HG03575 (cell line): Measurements from ENCODE around the gene ZNF69.
"Not testable (repeated sequence)": the region's sequence is repeated elsewhere in the genome, so short reads cannot be mapped to it uniquely, and the experiment has no call there.

Experiments used
- ATAC-seq: cut with Tn5 transposase; IDR thresholded peaks from one replicate; pipeline ENCODE4 v1.9.1; 2021; ENCODE audit not compliant: unreplicated experiment, insufficient number of reproducible peaks, low FRiP score; ENCODE audit errors: extremely low read depth

Gene ZNF69

DNA sequence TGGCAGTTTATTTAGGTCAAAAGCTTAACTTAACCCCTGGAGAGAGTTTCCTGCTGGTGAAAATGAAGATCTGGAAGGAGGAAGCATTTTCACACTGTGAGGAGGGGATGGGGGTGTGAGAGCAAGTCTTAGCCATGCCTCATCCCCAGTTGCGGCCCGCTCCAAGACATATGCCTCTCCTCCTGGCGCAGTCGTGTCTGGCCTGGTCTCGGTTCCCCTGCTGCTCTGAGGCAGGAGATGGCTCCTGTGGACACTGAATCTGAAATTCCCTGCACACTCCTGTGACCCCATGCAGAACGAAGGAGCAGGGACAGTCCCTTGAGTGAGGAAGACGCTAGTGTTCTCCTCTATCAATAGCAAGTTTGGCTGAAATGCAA is 360 bp upstream of the ZNF69 start:
- no peak for ATAC-seq

DNA sequence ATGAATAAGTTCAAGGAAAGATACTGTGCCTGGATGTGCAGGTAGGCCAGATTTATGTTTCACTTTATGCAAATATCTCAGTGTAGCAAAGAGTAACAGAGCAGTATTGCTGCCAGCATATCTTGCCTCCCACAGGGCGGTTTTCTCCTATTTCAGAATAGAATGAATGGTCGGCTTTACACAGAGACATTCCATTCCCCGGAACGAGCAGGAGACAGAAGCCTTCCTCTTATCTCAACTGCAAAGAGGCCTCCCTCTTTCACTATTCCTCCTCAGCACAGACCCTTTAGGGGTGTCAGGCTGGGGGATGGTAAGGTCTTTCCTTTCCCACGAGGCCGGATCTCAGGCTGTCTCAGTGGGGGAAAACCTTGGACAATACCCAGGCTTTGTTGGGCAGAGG is 2.3 kb downstream of the ZNF69 start:
- not testable (repeated sequence) for ATAC-seq

DNA sequence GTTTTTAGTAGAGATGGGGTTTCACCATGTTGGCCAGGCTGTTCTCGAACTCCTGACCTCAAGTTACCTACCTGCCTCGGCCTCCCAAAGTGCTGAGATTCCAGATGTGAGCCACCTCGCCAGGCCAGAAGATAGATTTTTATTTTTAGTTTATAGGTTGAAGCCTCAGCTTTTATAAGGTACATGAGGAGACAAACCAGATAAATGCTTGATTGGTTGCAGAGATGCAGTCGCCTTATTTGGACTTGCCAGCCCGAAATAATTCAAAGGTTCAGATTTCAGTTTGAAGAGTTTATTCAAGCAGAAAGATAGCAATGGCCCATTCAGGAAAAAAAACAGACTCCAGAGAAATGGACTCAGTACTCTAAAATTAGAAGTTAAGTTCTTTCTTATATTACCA is 3.1 kb downstream of the ZNF69 start:
- ATAC-seq: no peak

DNA sequence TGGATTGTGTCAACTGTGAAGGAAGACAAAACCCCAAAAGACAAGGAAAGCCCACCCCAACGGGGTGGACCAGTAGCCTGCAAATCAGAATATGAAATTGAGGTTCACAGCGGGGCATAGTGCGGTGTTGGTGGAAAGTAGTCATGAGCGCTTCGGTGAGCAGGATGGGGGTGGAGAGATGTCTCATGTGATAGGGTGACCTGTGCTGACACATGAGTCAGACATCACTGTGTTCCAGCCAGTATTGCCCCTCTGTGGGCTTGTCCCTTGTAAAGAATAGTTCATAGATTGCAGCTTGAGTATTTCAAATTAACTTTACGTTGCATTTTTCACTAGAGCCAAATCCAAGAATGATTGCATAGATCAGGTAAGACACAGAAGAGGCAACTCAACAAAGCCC is 7.3 kb downstream of the ZNF69 start:
- no peak for ATAC-seq

DNA sequence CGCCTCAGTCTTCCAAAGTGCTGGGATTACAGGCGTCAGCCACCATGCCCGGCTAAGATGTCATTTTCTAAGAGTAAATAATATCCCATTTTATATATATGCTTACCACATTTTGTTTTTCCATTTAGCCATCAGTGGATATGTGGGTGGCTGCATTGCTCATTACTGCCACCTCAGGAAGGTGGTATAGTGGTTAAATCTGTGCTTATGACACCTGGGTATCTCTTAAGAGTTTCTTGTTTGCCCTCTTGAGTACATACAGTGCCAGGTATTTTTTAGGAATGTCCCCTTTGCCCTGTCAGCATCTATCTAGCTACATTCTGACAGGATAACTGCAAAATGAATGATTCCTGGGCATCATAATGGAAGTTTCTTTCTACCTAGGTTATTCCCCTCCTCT is 14.6 kb downstream of the ZNF69 start:
- ATAC-seq: no peak

DNA sequence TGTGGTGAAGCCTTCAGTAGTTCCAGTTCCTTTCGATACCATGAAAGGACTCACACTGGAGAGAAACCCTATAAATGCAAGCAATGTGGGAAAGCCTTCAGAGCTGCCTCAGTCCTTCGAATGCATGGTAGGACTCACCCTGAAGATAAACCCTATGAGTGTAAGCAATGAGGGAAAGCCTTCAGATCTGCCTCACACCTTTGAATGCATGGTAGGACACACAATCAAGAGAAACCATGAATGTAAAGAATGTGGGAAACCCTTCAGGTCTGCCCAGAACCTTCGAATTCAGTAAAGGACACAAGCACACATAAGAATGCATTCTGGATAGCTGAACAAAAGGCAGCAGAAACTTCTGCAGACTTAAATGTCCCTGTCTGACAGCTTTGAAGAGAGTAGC is 18.3 kb downstream of the ZNF69 start:
- no peak for ATAC-seq

DNA sequence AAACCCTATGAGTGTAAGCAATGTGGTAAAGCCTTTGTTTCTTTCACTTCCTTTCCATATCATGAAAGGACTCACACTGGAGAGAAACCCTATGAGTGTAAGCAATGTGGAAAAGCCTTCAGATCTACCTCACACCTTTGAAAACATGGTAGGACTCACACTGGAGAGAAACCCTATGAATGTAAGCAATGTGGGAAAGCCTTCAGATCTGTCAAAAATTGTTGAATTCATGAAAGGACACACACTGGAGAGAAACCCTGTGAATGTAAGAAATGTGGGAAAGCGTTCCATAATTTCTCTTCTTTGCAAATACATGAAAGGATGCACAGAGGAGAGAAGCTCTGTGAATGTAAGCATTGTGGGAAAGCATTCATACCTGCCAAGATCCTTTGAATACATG is 24.4 kb downstream of the ZNF69 start:
- ATAC-seq: not testable (repeated sequence)

DNA sequence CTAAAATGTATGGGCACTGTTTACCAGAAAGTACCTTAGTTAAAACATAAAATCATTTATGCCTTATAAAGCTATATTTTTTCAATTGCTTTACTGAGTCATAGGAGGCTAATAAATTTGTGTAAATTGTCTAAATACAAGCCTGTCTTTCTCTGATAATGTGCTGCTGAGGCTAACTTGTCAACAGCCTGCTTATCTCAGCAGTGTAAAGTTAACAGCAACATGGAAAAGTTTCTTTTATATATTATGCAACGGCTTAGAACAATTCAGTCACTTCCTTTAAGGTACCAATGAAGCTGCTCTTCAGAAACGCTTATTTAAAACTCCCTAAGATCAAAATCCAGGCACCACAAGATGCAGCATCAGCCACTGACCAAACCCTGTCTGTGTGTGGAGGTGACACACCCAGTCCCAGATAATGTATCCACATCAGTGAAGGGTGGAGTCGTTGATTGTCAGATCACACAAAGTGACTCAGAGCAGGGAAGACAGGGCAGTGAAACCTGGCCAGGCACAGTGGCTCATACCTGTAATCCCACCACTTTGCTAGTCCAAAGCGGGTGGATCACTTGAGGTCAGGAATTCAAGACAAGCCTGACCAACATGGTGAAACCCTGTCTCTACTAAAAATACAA is 27.0 kb downstream of the ZNF69 start:
- not testable (repeated sequence) for ATAC-seq

DNA sequence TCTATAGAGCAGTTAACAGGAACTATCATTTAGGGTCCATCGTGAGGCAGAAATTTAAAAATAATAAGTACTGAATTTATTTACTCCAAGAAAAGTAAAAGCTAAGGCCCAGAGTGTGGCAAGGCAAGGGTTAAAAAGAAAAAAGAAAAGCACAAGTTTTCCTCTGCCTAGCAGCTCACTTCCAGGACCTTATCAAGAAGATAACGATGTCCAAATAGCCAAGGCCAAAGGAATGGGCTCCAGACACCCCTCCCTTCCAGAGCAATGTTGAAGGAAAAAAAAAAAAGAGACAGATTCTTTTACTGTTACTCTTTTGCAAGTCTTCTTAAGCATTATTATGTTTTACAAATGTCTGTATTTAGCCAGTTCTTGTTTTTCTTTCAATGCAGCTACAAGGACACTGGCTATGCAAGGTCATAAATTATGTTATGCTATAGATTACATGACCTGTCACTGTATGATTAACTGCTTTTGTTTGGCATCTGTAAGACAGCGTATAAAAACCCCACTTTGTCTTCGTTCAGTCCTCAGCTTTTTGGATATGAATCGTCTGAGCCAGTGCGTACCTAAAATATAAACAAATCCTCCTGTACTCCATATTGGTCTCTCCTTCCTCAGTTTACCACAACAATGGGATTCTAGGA is 34.4 kb downstream of the ZNF69 start:
- no peak for ATAC-seq

DNA sequence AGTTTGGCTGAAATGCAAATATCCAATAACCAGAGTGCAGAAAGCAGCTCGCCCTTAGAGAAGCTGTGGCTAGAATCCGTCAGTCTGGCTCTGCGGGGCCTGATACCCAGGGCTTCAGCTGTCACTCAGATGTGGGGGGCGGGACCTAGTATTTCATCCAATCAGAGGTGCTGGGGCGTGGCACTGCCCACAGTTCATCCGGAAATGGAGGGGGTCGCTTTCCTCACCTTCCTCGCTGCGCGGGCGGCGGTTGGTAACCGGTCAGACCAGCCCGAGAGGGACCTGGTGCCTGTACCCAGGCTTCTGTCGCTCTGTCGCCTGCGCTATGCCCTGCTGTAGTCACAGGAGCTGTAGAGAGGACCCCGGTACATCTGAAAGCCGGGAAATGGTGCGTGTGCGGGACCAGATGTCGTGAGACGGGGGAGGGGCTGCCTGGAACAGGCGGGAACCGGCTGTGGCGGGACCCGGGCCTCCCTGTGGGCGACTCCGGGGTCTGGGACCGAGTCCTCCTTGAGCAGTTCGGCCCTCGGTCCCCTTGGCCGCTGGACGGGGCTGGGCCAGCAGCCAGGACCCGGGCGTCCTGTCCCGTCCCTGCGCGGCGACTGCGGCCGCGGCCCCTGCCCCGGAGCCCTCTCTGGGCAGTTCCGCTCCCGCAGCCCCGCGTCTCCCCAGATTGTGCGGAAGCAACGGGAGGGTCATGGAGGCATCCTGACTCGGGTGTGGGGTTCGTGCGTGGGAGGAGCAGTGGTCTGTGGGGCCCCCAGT is 37.5 kb downstream of the ZNF69 start, which contains the start of gene ZNF700:
Gene ZNF700, plus strand, starts transcription at position 222 of the 765 bp plus-strand sequence. Its CDS starts 104 bp downstream, at position 326.
- ATAC-seq: peak; percentile 36

DNA sequence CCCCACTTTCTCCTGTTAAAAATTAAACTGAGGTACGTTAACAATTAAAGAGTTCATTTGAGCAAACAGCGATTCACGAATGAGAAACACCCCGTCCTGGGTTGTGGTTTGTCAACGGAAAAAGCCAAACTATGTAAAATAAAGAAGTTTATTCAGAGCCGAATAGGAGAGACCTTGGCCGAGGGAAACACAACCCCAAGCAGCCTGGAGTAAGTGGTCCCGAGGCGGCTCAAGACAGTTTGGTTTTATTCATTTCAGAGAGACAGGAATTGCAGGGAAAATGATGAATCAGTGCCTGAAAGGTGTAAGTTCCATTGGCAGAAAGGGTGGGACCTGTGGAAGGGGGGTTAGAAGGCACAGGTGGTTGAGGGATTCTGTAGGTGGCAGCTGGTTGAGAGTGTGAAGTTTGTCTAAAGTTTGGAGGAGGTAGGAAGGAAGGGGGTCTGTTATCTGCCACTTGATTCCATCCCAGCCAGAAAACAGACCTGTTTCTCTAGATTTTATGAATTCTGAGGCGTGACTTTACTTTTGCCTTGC is 38.1 kb downstream of the ZNF69 start:
- not testable (repeated sequence) for ATAC-seq

DNA sequence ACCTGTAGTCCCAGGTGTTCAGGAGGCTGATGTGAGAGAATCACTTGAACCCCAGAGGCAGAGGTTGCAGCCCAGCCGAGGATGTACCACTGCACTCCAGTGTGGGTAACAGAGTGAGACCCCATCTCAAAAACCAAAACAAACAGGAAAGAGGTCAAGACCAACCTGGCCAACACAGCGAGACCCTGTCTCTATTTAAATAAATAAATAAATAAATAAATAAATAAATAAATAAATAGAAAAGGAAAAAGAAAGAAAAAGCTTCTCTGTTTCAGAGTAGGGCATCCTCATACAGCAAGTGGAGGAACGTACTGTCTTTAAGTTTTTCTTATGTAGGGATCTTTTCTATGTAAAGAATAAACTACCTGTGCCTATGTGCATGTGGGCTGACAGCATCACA is 39.6 kb downstream of the ZNF69 start:
- no peak for ATAC-seq

DNA sequence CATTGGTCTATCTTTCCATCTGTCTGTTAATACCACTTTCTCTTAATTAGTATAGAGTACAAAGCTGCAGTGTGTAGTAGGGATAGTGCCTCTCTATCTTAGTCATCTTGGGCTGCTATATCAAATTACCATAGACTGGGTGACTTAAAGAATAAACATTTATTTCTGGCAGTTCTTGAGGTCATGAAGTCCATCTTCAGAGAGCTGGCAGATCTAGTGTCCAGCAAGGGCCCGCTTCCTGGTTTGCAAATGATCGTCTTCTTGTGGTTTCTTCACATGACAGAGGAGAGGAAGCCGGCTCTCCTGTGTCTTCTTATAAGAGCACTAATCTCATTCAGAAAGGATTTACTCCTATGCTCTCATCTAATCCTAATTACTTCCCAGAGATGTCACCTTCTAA is 43.5 kb downstream of the ZNF69 start:
- ATAC-seq: no peak

DNA sequence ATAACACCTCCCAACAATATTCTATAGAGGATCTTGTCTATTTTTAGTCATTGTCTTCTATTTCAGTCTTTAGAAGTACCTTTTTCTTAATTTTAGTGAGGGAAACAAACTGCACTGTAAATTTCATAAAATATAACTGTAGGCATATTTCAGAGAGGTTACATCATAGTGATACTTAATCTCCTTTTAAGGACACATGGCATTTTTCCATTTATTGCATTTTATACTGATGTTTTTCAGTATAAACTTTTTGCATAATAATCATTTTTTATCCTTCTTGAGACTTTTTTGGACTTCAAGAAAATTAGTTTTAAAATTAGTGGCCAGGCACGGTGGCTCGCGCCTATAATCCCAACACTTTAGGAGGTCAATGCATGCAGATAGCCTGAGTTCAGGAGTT is 43.9 kb downstream of the ZNF69 start:
- no peak for ATAC-seq

DNA sequence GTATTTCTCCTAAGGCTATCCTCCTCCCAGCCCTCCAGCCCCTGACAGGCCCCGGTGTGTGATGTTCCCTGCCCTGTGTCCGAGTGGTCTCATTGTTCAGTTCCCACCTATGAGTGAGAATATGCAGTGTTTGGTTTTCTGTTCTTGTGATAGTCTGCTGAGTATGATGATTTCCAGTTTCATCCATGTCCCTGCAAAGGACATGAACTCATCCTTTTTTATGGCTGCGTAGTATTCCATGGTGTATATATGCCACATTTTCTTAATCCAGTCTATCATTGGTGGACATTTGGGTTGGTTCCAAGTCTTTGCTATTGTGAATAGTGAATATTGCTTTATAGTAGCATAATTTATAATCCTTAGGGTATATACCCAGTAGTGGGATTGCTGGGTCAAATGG is 48.2 kb downstream of the ZNF69 start:
- not testable (repeated sequence) for ATAC-seq

DNA sequence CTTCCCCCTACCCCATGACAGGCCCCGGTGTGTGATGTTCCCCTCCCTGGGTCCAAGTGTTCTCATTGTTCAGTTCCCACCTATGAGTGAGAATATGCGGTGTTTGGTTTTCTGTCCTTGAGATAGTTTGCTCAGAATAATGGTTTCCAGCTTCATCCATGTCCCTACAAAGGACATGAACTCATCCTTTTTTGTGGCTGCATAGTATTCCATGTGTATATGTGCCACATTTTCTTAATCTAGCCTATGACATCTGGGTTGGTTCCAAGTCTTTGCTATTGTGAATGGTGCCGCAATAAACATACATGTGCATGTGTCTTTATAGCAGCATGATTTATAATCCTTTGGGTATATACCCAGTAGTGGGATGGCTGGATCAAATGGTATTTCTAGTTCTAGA is 50.8 kb downstream of the ZNF69 start:
- not testable (repeated sequence) for ATAC-seq

DNA sequence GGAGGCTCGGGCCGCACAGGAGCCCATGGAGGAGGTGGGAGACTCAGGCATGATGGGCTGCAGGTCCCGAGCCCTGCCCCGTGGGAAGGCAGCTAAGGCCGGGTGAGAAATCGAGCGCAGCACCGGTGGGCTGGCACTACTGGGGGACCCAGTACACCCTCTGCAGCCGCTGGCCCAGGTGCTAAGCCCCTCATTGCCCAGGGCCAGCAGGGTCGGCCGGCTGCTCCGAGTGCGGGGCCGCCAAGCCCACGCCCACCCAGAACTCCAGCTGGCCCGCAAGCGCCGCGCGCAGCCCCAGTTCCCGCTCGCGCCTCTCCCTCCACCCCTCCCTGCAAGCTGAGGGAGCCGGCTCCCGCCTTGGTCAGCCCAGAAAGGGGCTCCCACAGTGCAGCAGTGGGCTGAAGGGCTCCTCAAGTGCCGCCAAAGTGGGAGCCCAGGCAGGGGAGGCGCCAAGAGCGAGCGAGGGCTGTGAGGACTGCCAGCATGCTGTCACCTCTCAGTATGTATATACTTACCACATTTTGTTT is 53.8 kb downstream of the ZNF69 start:
- not testable (repeated sequence) for ATAC-seq

DNA sequence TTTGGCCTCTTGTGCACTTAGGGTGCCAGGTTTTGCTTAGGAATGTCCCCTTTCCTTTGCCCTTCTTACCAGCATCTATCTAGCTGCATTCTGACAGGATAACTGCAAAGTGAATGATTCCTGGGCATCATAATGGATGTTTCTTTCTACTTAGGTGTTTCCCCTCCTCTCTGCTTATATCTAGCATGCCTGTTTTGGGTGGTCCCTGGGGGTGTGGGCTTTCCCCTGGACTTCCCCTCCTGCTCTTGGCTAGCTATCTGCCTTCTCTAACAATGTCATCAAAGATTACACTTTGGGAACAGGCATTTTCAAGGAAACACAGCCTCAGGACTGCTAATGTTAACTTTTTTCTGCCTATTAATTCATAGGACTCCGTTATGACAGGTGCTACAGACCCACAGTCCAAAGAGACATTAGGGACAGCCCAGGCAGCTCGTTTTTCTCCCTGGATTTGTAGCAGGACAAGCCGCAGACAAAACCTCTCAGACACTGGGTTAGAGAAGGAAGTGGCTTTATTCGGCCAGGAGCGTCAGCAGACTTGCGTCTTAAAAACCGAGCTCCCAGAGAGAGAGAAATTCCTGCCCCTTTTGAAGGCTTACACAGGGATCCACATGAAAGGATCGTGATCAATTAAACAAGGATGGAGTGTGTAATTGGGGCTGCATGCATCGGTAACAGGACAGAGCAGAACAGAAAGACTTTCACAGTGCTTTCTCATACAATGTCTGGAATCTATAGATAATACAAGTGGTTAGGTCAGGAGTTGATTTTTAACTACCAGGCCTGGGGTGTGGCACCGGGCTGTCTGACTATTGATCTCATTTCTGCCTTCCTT is 54.6 kb downstream of the ZNF69 start:
- ATAC-seq: no peak

DNA sequence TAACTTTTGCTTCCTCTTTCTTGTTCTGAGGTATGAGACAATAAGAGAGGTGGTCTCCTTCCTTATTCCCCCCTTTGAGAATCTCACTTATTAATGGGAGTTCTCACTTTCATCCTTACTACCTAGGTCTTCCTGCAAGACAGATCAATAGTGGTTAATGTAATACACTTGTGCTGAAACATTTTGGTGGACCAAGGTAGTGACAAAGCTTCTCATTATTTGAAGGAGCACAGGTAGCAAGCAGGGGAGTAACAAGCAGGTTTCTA is 55.2 kb downstream of the ZNF69 start:
- no peak for ATAC-seq
